ENCODE data around the gene HK2. TPM values are rescaled to one million over a fixed set of nuclear protein-coding genes. Genes with fewer than 3 reads are reported as not detected.

HK2 gene
- total RNA-seq, 1 donor from 2014 or later, result 20.7 TPM

- DNase-seq (ENCODE audit: low read depth), result no peak
- TF ChIP-seq, protein P1, sequence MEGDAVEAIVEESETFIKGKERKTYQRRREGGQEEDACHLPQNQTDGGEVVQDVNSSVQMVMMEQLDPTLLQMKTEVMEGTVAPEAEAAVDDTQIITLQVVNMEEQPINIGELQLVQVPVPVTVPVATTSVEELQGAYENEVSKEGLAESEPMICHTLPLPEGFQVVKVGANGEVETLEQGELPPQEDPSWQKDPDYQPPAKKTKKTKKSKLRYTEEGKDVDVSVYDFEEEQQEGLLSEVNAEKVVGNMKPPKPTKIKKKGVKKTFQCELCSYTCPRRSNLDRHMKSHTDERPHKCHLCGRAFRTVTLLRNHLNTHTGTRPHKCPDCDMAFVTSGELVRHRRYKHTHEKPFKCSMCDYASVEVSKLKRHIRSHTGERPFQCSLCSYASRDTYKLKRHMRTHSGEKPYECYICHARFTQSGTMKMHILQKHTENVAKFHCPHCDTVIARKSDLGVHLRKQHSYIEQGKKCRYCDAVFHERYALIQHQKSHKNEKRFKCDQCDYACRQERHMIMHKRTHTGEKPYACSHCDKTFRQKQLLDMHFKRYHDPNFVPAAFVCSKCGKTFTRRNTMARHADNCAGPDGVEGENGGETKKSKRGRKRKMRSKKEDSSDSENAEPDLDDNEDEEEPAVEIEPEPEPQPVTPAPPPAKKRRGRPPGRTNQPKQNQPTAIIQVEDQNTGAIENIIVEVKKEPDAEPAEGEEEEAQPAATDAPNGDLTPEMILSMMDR (IDR thresholded peaks at IDR 0.05; ENCODE audit: insufficient read depth, low read length, poor library complexity, severe bottlenecking), result no peak
- H3K4me3 ChIP-seq (ENCODE audit: low read depth, low read length), result no peak overlapping the region
These were observed 14.2 kb upstream of the HK2 start for GRCh38 chr2:74819702-74820101.

GRCh38 chr2:74821177-74822126 is 12.5 kb upstream of the HK2 start:
- no peak for DNase-seq (ENCODE audit: low read depth)
- H3K36me3 ChIP-seq (ENCODE audit: control insufficient read depth, insufficient read depth, low read length), result no peaks in the 10 kb centered on the region
- TF ChIP-seq, protein P1 (IDR thresholded peaks at IDR 0.05; ENCODE audit: insufficient read depth, low read length, poor library complexity, severe bottlenecking), result no peak
- H3K4me3 ChIP-seq (ENCODE audit: low read depth, low read length), result no peak overlapping the region
- no peaks in the 10 kb centered on the region for H3K27me3 ChIP-seq (ENCODE audit: control insufficient read depth, insufficient read depth, low read length)

More at GRCh38 chr2:74819702-74820101, 14.2 kb upstream of the HK2 start:
- H3K27me3 ChIP-seq (ENCODE audit: control insufficient read depth, insufficient read depth, low read length), result no peaks in the 10 kb centered on the region
- no peaks in the 10 kb centered on the region for H3K36me3 ChIP-seq (ENCODE audit: control insufficient read depth, insufficient read depth, low read length)

GRCh38 chr2:74822771-74823566 is 11.0 kb upstream of the HK2 start:
- H3K4me3 ChIP-seq (ENCODE audit: low read depth, low read length), result no peak overlapping the region
- TF ChIP-seq, protein P1 (IDR thresholded peaks at IDR 0.05; ENCODE audit: insufficient read depth, low read length, poor library complexity, severe bottlenecking), result no peak
- DNase-seq (ENCODE audit: low read depth), result no peak

DNA sequence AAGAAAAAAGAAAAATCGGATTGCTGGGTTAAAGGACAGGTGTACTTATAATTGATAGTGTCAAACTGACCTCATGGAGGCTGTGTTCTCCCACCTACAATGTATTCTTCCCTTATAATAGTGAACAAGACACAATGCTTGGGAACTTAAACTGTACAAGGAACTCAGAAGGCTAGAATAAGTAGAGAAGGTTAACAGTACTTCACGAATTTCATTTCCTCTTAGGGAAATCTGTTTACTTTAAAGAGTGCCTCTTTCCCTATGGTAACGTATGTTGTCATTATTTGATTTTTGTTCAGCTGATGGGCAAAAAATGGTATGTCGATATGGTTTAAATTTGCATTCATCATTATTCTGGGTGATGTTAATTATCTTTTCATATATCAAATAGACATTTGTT is 9.2 kb upstream of the HK2 start:
- Histone ChIP-seq H3K4me3 (ENCODE audit: low read depth, low read length) (no peak overlapping the region), H3K36me3 (ENCODE audit: control insufficient read depth, insufficient read depth, low read length) (no peaks in the 10 kb centered on the region), H3K27me3 (ENCODE audit: control insufficient read depth, insufficient read depth, low read length) (no peaks in the 10 kb centered on the region)
- no peak for DNase-seq (ENCODE audit: low read depth)
- TF ChIP-seq, protein P1 (IDR thresholded peaks at IDR 0.05; ENCODE audit: insufficient read depth, low read length, poor library complexity, severe bottlenecking), result no peak

More at GRCh38 chr2:74822771-74823566, 11.0 kb upstream of the HK2 start:
- Histone ChIP-seq H3K27me3 (ENCODE audit: control insufficient read depth, insufficient read depth, low read length) (no peaks in the 10 kb centered on the region), H3K36me3 (ENCODE audit: control insufficient read depth, insufficient read depth, low read length) (no peaks in the 10 kb centered on the region)

DNA sequence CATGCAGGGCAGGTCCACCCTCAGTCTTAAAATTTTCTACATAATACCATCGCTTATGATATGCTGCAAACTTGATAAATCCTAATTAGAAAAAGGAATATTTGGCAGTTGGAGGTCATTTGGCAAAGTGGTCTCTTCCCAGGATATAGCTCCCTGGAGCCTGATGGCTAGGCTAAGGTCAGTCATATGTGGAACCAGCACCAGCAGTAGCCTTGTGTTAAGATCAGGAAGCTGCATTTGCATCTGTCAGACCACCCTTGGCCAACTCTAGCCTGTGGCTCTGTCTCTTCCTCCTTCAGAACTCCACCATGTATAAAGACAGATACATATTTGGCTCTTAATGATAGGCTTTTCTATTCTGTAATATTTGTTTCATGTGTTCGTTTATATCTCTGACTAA is 5.4 kb upstream of the HK2 start:
- TF ChIP-seq, protein P1 (IDR thresholded peaks at IDR 0.05; ENCODE audit: insufficient read depth, low read length, poor library complexity, severe bottlenecking), result no peak
- no peaks in the 10 kb centered on the region for H3K27me3 ChIP-seq (ENCODE audit: control insufficient read depth, insufficient read depth, low read length)
- no peak overlapping the region for H3K4me3 ChIP-seq (ENCODE audit: low read depth, low read length)
- H3K36me3 ChIP-seq (ENCODE audit: control insufficient read depth, insufficient read depth, low read length), result no peaks in the 10 kb centered on the region
- DNase-seq (ENCODE audit: low read depth), result no peak

Measured in kidney epithelial cell (primary cell).